ENCODE measurements around the gene PRKAA2. TPM values are rescaled to one million over a fixed set of nuclear protein-coding genes. Genes with fewer than 3 reads are reported as not detected.
"Not testable (repeated sequence)": the region's sequence is repeated elsewhere in the genome, so short reads cannot be mapped to it uniquely, and the experiment has no call there.

PRKAA2 gene
- not detected for total RNA-seq

DNA sequence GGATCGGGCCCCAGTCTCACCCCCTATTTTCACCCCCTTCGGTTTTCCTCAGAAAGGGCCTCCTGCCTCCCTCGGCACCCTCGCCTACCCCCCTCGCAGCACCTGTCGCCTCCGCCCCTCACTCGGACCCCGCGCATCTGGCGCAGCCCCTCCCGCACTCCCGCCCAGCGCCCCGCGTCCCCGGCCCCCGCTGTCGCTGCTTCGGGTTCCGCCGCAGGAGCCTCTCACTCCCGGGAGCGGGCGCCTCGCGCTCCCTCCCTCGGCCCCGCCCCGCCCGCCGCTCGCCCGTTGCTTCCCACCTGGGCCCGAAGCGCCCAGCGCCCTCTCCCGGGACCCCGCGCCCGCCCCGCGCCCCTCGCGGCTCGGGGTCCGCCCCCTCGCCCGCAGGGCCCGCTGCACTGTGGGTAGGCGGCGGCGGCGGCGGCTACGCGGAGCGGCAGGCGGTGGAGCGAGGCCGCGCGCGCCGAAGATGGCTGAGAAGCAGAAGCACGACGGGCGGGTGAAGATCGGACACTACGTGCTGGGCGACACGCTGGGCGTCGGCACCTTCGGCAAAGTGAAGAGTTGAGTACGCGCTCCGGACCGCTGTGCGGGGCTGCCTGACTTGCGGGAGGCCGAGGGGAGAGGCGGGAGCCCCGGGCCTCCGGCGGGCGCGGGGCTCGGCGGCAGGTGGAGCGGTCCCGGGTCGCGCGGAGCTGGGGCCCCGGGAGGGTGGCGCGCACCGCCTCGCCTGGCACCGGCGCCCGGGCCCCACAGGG is at the start of gene PRKAA2:
Gene PRKAA2 (plus strand): TSS at position 396 of the 758 bp plus-strand sequence. CDS start 74 bp downstream, at position 470.
- ChIA-PET POLR2A (no interaction called here), CTCF (no interaction called here)

DNA sequence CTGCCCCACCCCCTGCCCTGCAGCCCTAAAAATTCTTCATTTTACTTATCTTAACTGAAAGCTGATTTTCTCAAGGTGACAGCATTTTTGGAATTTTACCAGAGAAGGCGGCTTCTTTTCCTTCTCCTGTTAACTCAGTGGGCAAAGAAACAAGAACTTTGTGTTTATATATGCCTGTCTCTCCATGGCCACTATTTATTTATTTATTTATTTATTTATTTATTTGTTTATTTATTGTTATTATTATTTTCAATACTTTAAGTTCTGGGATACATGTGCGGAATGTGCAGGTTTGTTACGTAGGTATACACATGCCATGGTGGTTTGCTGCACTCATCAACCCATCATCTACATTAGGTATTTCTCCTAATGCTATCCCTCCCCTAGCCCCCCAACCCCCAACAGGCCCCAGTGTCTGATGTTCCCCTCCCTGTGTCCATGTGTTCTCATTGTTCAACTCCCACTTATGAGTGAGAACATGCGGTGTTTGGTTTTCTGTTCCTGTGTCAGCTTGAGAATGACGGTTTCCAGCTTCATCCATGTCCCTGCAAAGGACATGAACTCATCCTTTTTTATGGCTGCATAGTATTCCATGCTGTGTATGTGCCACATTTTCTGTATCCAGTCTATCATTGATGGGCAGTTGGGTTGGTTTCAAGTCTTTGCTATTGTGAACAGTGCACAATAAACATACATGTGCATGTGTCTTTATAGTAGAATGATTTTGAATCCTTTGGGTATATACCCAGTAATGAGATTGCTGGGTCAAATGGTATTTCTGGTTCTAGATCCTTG is 49.5 kb upstream of the PRKAA2 start:
- POLR2A ChIA-PET, CTCF ChIA-PET: not testable (repeated sequence)

DNA sequence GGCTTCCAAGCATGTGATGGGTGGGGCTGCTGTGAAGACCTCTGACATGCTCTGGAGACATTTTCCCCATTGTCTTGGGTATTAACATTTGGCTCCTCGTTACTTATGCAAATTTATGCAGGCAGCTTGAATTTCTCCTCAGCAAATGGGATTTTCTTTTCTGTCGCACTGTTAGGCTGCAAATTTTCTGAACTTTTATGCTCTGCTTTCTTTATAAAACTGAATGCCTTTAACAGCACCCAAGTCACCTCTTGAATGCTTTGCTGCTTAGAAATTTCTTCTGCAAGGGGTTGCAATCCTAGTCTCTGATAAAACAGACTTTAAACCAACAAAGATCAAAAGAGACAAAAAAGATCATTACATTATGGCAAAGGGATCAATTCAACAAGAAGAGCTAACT is 35.0 kb upstream of the PRKAA2 start:
- CTCF ChIA-PET, POLR2A ChIA-PET: not testable (repeated sequence)

DNA sequence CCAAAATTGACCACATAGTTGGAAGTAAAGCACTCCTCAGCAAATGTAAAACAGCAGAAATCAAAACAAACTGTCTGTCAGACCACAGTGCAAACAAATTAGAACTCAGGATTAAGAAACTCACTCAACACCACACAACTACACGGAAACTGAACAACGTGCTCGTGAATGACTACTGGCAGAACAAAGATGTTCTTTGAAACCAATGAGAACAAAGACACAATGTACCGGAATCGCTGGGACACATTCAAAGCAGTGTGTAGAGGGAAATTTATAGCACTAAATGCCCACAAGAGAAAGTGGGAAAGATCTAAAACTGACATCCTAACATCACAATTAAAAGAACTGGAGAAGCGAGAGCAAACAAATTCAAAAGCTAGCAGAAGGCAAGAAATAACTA is 34.3 kb upstream of the PRKAA2 start:
- CTCF ChIA-PET, POLR2A ChIA-PET: not testable (repeated sequence)

DNA sequence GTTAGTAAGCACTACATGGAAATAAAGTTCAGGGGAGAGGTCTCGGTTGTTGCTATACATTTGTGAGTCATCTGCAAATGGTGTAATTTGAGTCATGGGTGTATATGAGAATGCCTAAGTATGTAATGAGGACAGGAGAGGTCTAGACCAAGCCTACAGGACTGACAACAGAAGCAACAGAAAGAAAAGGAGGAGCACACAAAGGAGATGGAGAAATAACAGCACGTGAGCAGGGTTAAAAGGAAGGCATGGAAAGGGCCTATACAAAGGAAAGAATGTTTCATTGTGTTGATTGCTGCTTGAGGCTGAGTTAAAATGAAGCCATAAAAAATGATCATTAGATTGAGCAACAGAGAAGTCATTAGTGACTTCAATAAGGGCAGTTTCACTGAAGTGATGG is 28.0 kb upstream of the PRKAA2 start:
- ChIA-PET CTCF (no interaction called here), POLR2A (no interaction called here)

DNA sequence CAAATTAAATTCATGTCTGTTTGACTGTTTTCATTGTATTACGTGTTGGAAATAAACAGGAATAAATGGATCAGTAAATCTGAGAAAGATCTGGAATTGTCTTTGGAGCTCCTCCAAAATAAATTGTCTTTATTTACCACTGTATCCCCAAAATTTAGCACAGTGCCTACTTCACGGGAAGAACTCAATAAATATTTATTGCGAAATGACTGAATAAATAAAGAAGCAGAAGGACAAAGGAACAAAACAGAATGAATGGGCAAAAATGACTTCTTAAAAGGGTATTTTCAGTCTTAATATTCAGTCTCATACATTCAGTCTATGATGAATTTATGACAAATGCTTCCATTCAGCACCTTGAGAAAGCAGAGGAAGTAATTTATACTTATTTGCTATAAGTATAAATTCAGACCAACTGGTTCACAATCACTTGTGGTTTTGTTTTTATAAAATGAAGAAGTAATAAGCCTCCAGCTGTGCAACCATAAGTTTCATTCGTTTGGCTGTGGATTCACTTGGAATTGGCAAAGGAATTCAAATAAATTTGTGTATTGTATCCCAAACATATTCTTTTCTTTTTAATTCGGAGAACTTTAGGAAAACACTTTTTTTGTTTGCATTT is 19.2 kb upstream of the PRKAA2 start:
- POLR2A ChIA-PET = no interaction called here

DNA sequence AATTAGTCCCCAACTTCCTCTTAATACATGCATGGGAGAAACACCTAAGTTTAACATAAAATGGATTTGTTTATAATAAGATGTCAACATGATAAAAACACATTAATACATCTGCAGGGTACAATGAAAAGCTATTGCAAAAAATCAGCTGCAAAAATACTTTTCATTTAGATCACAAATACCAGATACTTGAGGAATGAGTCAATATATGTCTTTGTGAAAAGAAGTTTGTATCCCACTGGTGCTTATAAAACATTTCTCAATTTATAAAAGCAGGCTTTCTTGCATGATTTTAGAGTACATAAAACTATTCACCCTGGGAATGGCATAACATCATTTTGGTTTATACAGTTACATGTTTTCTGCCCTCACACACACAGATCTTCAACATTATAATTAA is 18.6 kb upstream of the PRKAA2 start:
- CTCF ChIA-PET = no interaction called here
- POLR2A ChIA-PET = no interaction called here

More for the DNA sequence above, 19.2 kb upstream of the PRKAA2 start:
- CTCF ChIA-PET = no interaction called here

DNA sequence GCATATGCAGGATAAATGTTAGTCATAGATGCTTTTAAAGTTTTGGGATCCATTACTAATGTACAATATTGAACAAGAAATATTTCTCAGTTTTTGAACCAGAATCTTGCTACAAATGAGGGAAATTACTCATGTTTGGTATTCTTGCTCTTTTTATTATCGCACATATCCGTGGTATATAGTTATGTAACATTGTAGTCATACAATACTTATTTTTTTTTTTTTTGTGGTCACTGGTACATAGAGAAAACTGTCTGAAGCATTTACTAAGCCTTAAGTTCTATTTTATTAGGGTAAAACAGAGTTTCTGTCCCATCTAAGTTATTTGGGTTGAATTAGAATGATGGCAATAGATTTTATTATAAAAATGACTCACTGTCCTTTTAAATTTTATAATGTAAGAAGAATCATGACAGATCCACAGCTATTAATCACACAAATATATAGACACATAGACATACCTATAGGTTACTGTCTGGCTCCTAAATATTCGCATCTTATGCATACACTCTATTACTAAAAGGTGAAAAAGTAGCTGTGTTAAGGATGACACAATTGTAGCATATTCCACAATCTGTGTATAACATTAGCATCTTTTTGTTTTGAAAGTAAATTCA is 18.0 kb upstream of the PRKAA2 start:
- ChIA-PET POLR2A (no interaction called here), CTCF (no interaction called here)

DNA sequence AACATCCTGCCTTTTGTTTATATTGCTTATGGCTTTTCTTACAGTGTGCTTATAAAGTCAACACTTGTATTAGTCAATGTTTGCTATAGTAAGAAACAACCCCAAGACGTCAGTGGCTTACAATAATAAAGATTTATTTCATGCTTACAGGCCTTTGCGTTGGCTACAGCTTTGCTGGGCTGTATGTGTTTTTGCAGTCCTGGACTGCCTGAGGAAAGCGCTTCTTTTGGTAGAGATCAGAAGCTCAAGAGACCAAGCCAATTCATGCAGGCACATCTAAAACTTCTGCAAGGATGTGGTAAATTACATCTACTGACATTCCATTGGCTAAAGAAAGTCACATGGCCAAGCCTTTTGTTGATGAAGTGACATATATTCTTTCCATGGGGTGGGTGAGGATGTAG is 17.5 kb upstream of the PRKAA2 start:
- ChIA-PET CTCF (no interaction called here), POLR2A (no interaction called here)

DNA sequence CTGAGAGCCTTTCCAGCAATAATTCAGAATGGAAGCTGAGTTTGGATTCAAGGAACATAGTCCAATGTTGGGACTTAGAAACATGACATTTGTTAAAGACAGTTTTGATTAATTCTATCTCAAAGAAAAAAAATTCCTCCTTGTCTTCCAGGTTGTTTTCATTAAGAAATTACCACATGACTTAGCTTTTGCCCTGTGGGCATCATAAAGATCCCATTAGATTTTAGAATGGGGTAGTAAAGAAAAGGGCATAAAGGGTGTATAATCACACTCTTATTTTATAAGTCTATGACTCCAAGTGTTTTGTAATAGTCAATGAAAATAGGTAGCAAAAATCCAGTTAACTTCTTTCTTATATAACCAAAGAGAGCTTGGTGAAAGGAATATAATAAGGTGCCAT is 14.3 kb upstream of the PRKAA2 start:
- ChIA-PET POLR2A (no interaction called here), CTCF (no interaction called here)

DNA sequence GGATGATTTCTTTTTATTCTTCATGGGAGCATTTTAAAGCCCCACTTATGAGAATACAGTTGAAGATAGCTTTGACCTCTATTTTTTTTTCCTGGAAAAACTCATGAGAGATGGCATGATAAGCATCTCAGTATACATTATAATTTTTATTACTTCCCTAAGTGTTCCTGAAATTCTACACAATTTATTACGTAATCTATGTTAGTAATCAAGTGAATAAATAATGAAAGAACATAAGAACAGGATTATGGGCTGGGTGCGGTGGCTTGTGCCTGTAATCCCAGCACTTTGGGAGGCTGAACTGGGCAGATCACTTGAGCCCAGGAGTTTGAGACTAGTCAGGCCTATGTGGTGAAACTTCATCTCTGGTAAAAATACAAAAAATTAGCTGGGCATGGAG is 13.2 kb upstream of the PRKAA2 start:
- POLR2A ChIA-PET = no interaction called here
- CTCF ChIA-PET = no interaction called here

DNA sequence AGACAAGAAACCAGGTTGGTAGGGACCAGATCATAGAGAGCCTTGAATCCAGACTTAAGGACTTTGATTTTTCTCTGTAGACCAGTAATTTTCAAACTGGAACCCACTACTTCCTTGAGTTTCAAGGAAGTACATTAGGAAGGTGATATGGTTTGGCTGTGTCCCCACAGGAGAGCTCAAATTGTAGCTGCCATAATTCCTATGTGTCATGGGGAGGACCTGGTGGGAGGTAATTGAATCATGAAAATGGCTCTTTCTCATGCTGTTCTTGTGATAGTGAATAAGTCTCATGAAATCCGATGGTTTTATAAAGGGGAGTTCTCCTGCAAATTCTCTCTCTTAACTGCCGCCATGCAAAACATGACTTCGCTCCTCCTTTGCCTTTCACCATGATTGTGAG is 10.1 kb upstream of the PRKAA2 start:
- POLR2A ChIA-PET = no interaction called here
- CTCF ChIA-PET = no interaction called here

DNA sequence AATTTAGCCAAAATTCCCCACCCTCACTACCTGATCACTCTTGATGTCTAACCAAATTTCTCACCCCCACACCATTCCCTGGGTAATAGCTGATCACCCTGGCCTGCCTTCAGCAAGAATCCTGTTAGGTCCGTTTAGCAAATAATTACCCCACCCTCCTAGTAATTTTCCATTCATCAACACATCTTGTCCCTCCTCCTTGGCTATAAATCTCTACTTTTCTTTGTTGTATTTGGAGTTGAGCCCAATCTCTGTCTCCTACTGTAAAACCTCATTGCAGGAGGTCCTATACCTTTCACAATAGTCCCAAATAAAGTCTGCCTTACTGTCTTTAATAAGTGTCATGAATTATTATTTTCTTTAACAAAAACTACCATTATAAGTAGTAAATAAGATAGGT is 6.9 kb upstream of the PRKAA2 start:
- CTCF ChIA-PET = no interaction called here

DNA sequence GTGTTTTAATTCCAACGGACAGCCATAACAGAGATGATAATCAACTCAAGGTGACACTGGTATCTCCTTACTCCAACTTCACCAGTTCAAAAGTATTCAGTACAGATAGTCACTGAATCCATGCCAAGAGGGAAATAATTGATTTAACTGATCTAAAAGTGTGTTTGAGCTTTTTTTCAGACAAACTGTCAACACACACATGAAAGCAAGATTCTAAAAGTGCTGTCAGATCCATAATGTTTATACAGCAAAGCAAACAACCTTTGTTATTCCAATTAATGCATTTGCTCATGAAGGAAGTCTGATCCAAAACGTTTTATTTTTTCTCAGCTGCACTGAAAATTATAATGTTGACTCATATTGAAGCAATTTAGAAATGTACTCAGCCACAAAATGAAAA is 5.9 kb upstream of the PRKAA2 start:
- ChIA-PET CTCF (no interaction called here), POLR2A (no interaction called here)

More for the DNA sequence above, 6.9 kb upstream of the PRKAA2 start:
- POLR2A ChIA-PET = no interaction called here

DNA sequence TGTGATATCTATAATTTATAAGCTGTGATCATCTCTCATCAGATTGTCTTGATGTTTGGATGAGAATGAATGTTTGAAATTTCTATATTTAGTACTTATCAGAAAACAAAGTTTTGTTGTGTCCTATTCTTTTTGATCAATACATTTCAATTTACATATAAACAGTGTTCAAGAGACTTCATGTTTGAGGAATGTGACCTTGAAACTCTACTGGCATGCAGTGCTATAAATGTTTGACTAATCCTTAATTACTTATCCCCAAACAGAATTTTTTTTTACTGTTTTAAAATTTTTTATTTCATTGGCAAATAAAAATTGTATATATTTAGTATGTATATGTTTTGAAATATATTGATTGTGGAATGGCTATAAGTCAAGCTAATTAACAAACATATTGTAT is 1.5 kb upstream of the PRKAA2 start:
- POLR2A ChIA-PET = no interaction called here
- CTCF ChIA-PET = no interaction called here

DNA sequence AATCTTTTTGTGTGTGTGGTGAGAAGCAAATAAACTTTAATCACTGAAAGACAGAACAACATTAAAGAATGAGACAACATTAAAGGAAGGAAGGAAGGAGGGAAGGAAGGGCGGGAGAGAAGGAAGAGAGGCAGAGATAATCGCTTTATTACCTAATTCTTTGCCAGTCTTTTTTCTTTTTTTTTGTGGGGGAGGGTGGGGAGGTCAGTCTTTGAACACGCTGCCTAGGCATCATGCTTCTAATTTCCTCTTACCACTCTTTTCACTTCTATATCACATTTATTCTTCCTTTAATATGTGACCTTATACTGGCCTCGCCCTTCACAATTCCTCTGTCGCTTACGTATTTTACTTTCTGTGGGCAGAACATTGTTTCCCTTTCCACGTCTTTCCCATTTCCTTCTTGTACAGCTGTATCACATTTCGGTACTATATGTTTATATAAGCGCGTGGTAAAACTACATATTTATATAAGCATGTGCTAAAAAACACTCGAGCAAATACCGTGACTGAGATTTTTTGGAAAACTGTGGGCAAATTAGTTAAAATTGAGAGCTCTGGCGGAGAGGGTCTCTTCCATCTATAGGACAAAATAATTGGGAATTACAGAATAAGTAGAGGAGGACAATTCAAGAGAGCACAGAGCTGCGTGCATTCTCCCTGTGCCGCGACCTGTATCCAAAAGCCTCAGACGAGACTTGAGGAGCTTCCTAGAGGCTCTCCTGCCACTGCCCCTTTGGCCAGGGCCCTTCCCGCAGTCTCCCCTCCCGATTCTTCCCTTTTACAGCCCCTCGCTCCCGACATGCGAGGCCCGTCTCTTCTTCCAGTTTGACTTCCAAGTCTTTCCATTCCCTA is 823 bp upstream of the PRKAA2 start:
- ChIA-PET POLR2A (no interaction called here), CTCF (no interaction called here)

DNA sequence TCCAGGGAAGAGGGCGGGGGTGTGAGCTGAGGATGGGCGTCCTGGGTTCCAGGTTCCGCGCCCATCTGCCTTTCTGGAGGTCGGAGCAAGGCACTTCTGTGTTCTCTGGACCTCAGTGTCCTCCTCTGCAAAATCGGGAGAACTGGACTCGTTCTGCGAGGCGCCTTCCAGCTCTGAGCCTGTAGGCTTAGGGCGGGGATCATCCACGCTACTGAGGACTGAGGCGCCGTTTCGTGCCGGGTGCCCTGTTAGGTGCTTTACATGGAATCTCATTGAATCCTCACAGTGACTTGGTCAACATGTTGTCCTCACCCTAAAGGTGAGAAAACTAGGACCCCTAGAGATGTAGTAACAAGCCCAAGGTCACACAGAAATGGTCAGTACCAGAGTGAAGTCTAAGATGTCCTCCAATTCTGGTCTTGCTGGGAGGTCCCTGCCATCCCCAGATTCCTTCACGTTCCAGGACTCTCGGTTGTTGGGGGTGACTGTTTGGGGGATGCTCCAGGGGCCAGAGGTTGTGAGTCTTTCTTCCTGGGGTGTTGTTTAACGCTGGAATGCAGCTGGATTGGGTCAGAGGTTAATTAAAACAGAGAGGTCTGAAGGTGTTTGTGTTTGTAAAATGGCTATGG is 677 bp downstream of the PRKAA2 start:
- CTCF ChIA-PET = no interaction called here
- POLR2A ChIA-PET = no interaction called here

DNA sequence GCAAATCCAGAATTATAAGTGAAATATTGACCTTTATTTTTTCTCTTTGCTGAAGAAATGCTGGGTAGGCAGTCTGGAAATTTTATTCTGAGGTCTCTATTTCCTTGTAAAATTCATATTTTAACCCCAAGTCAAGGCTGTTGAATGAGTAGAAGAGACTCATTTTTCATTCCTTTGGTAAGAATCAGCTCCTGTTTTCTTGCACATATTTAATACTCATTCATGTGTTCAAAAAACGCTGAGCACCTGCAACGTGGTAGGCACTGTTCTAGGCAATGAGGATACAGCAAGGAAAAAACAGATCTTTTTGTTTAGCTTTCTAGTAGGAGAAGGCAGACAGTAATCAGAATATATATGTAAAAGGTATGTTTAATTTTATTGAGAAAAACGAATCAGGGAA is 1.5 kb downstream of the PRKAA2 start:
- POLR2A ChIA-PET = no interaction called here
- CTCF ChIA-PET = no interaction called here

DNA sequence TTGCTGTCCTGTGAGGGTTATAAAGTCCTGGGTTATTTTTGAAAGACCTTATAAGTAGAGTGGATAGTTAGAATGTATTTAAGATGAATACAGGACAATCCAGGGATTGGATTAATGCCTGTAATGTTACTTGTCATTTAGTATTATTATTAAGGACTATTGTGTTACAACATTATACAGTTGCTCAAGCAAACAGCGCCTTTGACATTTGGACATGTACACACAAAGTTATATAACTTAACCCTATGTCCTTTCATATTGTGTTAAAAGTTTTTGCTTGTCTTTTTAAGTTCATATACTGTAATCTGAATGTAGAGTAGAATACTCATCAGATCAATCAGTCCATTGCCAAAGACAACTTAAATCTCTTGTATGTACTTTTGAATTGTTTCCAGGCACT is 2.0 kb downstream of the PRKAA2 start:
- CTCF ChIA-PET = no interaction called here

DNA sequence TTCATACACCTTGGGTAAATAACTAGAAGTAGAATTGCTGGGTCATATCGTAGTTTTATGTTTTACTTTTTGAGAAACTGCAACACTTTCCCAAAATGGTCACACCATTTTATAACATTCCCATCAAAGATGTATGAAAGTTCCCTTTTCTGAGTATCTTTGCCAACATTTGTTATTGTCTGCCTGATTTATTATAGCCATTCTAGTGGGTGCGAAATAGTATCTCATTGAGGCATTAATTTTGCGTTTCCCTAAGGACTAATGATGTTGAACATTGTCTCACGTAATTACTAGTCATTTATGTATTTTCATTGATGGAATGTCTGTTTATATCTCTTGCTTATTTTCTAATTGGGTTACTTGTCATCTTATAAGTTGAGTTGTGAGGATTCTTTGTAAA is 3.4 kb downstream of the PRKAA2 start:
- ChIA-PET POLR2A (no interaction called here), CTCF (no interaction called here)

More for the DNA sequence above, 2.0 kb downstream of the PRKAA2 start:
- POLR2A ChIA-PET = no interaction called here
